Suprapubic skin (tissue), 4 donors: ENCODE results near the gene ANP32B.

Source experiments
- EP300 ChIP-seq: sonication (generic); formaldehyde crosslinking; IDR thresholded peaks from one replicate; pipeline ENCODE4 v1.6.1; 2017; ENCODE audit warnings: antibody characterized with exemption
- POLR2AphosphoS5 ChIP-seq, 3 donors: sonication (generic); formaldehyde crosslinking; IDR thresholded peaks; one replicate each; pipeline ENCODE4 v1.6.1; 2017; ENCODE audit warnings: antibody characterized with exemption in 3 of 3

DNA sequence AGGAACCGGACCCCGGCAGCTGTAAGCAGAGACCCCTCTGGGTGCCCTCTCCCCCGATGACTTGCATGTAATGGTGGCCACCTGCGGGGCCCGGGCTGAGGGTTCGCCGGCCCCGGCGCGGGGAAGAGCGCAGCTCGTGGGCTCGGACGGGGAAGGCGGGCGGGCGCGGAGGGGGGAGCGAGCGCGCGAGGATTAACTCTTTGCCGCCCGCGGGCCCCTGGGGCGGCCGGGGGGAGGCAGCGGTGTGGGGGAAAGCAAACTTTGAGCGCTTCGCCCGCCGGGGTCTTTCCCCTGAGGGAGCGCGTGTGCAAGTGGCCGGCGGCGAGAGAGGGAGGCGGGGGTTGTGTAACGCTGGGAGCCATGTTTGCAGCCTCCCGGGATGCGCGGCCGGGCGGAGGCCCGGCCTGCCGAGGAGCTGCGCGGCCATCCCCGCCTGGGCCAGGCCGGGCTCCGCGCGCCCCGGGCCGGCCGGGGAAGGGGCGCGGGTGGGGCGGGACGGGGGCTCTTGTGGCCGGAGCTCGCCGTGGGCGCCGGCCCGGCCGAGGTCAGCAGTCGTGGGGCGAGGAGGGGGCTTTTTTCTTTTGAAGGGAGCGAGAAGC, 547 bp downstream of the ANP32B start:
- peak in 1 of 3 donors; percentile 8 for TF ChIP-seq POLR2AphosphoS5 (IDR thresholded peaks at IDR 0.05)
- TF ChIP-seq EP300: no peak
